GM19328 (cell line): Measurements from ENCODE around the gene POMGNT1.

Experiments
- ATAC-seq: cut with Tn5 transposase; IDR thresholded peaks from one replicate; pipeline ENCODE4 v1.9.1; 2021; ENCODE audit warnings: mild to moderate bottlenecking, moderate library complexity; ENCODE audit not compliant: unreplicated experiment

The POMGNT1 gene

DNA sequence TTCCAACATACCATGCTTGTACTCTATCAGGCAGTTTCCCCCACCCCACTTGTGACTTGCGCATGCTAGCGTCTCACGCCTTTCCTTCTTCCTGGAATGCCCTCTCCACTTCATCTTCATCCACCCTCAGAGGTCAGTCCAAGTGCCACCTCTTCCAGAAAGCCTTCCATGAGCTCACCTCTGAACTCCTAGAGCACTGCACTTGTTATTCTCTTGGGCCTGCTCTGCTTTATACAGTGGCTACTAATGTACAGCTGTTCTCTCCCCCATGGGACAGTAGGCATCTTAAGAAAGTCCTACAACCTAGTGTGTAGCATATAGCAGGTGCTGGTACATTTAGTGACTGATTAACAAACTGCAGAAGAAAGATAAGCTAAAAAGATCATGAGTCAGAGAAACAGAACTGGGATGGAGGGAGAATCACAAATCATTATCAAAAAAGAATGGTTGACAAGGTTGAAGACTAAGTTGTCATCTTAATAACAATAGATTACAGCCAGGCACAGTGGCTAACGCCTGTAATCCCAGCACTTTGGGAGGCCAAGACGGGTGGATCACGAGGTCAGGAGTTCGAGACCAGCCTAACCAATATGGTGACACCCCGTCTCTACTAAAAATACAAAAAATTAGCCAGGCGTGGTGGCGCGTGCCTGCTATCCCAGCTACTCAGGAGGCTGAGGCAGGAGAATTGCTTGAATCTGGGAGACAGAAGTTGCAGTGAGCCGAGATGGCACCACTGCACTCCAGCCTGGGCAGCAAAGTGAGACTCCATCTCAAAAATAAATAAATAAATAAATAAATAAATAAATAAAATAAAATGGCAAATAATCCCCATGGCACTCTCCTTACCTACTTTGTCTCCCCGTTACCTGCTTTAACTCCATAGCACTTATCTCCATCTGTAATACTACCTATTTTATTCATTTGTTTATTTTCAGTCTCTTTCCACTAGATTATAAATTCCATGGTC lies 39.6 kb downstream of the POMGNT1 start:
- ATAC-seq: no peak

DNA sequence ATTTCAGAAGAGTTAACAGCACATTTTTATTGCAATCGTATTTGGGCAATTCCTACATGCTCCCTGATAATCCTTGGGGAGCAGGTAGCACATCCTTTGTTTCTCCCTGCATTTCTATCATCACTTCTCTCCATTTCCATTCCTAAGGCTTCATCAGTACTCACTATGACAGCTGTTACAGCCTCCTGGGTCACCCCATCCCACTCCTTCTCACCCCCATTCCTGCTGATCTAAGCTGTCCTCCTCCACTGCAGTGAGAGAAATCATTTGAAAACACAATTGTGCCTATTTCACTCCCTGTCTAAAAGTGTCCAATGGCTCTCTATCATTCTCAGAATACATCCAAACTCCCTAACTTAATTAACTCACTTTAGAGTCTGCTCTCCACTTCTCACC lies 40.3 kb downstream of the POMGNT1 start:
- ATAC-seq: no peak

DNA sequence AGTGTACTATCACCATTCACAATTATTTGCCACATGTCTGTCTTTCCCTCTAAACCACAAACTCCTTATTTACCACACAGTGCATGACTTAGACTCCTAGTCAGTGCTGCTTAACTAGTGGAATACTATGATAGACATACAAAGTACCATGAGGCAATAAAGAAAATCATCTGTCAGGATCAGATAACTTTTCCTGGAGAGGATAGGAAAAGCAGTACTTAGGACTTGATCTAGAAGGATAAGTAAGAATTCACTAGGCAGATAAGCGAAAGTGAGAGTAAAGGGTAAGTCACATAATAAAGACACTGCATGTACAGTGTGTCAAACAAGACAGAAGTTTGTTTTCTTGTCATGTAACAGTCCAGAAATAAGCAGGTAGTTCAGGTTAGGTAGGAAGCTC lies 44.5 kb downstream of the POMGNT1 start:
- ATAC-seq: no peak

DNA sequence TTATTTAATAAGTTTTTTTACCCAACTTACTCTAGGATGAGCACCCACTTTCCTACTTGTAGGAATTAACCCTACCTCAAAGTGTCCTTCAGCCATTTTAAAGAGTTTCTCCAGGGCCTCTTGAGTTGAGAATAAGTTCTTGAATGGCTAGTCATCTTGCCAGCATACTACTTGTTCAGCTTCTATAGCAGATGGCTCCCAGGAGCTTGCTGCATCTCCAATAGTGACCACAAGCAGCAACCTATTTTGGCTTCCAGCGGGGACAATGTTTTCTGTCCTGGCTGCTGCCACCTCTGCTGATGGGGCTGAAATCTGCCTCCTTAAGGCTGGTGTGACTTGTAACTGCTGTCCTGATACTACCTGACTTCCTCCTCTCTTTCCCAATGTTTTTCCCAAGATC lies 45.0 kb downstream of the POMGNT1 start:
- no peak for ATAC-seq

DNA sequence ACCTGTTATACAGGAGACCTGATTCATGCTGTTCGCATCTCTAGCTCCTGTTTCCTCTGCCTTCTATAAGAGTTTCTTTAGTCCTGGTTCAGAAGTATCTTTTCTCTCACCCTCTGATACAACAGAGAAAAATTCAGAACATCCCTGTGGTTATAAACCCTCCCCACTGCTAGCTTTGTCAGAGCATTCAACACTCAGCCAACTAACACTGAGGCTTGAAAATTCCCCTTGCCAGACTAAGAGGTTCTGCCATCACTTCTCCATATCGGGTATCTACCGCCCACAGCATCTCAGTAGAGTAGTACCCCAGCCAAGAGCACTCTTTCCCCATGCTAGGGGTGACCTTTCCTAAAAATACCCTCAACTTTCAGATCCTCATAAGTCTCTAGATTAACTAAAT lies 46.2 kb downstream of the POMGNT1 start:
- ATAC-seq: no peak

DNA sequence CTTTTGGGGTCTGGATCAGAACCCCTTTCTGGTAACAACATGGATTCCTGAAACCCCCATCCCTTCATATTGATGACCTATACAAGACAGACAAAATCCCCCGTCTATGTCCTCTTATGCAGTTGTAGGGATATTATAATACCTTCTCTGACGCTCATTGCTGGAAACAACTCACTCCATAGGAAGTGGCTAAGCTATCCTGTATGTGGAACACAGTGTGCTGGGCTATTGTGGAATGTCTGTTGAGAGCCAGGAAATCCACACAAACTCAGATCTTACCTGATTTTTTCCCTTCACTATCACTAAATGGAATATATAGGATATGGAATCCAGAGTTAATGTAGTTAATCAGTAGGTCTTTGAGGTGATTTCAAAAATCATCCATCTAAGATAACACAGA lies 48.1 kb downstream of the POMGNT1 start:
- ATAC-seq: no peak

DNA sequence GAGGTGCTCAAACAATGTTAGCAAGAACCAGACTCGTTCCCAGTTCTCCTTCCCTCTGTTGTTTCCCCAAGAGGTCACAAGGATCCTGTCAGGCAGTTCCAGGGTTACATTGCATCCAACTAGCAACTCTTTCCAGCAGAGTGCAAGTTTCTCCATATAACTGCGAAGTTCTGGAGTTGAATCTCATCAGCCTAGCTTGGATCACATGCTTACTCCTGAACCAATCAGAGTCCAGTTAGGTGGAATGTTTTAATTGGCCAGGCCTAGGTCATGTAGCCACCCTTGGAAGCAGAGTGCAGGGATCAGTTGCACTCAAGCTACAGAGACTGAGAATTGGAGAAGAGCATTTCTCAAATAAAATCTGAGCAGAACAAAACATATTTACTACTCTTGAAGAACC lies 49.9 kb downstream of the POMGNT1 start:
- ATAC-seq: no peak
